NCI-H2196 (cell line): ENCODE data around the gene CCSER1.
A peak's percentile ranks its signal among the peaks of the same experiment; 100 is the strongest.
"Not testable (repeated sequence)": the region's sequence is repeated elsewhere in the genome, so short reads cannot be mapped to it uniquely, and the experiment has no call there.

Experiments
- DNase-seq: peaks from one replicate; lab custom pipeline; 2025; ENCODE audit not compliant: unreplicated experiment; lab: John Stamatoyannopoulos, UW

CCSER1 gene

GRCh38 chr4:90425893-90426292 lies 298.7 kb downstream of the CCSER1 start:
- no peak for DNase-seq

- DNase-seq, result no peak
These were observed 311.3 kb downstream of the CCSER1 start for GRCh38 chr4:90438522-90438921.

- DNase-seq, result no peak
These were observed 314.6 kb downstream of the CCSER1 start for GRCh38 chr4:90441770-90442169.

- DNase-seq, result no peak
These were observed 315.4 kb downstream of the CCSER1 start for GRCh38 chr4:90442619-90443018.

- DNase-seq, result no peak
These were observed 316.0 kb downstream of the CCSER1 start for GRCh38 chr4:90443231-90443630.

- no peak for DNase-seq
These were observed 317.7 kb downstream of the CCSER1 start for GRCh38 chr4:90444904-90445303.

GRCh38 chr4:90445380-90445779 lies 318.2 kb downstream of the CCSER1 start:
- DNase-seq, result no peak

- DNase-seq, result no peak
These were observed 322.4 kb downstream of the CCSER1 start for GRCh38 chr4:90449626-90450025.

GRCh38 chr4:90456891-90457290 lies 329.7 kb downstream of the CCSER1 start:
- no peak for DNase-seq

GRCh38 chr4:90457817-90458216 lies 330.6 kb downstream of the CCSER1 start:
- DNase-seq, result no peak

- DNase-seq, result no peak
These were observed 331.4 kb downstream of the CCSER1 start for GRCh38 chr4:90458576-90458975.

GRCh38 chr4:90474484-90474883 lies 347.3 kb downstream of the CCSER1 start:
- DNase-seq, result no peak

- DNase-seq, result no peak
These were observed 348.8 kb downstream of the CCSER1 start for GRCh38 chr4:90476019-90476418.

GRCh38 chr4:90476586-90476985 lies 349.4 kb downstream of the CCSER1 start:
- no peak for DNase-seq

- DNase-seq, result not testable (repeated sequence)
These were observed 357.7 kb downstream of the CCSER1 start for GRCh38 chr4:90484894-90485293.

GRCh38 chr4:90486346-90486745 lies 359.2 kb downstream of the CCSER1 start:
- no peak for DNase-seq

GRCh38 chr4:90495211-90495610 lies 368.0 kb downstream of the CCSER1 start:
- no peak for DNase-seq

- peak; percentile 17 for DNase-seq
These were observed 368.7 kb downstream of the CCSER1 start for GRCh38 chr4:90495936-90496335.

GRCh38 chr4:90498175-90498574 lies 371.0 kb downstream of the CCSER1 start:
- DNase-seq, result no peak

GRCh38 chr4:90503677-90504076 lies 376.5 kb downstream of the CCSER1 start:
- no peak for DNase-seq

GRCh38 chr4:90515191-90515590 lies 388.0 kb downstream of the CCSER1 start:
- DNase-seq, result no peak

- no peak for DNase-seq
These were observed 401.4 kb downstream of the CCSER1 start for GRCh38 chr4:90528551-90528950.

- no peak for DNase-seq
These were observed 409.2 kb downstream of the CCSER1 start for GRCh38 chr4:90536408-90536807.

GRCh38 chr4:90537491-90537890 lies 410.3 kb downstream of the CCSER1 start:
- DNase-seq, result no peak
